K562 (cell line): ENCODE results near the gene BTBD2. TPM values are rescaled to one million over a fixed set of nuclear protein-coding genes. Genes with fewer than 3 reads are reported as not detected.
A peak's percentile ranks its signal among the peaks of the same experiment; 100 is the strongest.

Source experiments
- CBX1 ChIP-seq: sonication (generic); IDR thresholded peaks from 2 replicates; pipeline ENCODE4 v1.6.1; 2016; ENCODE audit warnings: antibody characterized with exemption, low read depth, mild to moderate bottlenecking
- CBX2 ChIP-seq: fragments of 200-600 bp; sonication (generic); IDR thresholded peaks from one replicate; pipeline ENCODE4 v1.6.1; 2012; ENCODE audit warnings: mild to moderate bottlenecking, low read length, inconsistent platforms; ENCODE audit not compliant: insufficient read depth, poor library complexity, severe bottlenecking
- ERF ChIP-seq: fragments of 450-650 bp; formaldehyde crosslinking; IDR thresholded peaks from 2 replicates; pipeline ENCODE4 v1.4.0; 2020; ENCODE audit warnings: mild to moderate bottlenecking, mixed read lengths
- ESRRA ChIP-seq: fragments of 450-650 bp; IDR thresholded peaks from 2 replicates; pipeline ENCODE4 v1.6.1; 2014; ENCODE audit warnings: low read depth, mild to moderate bottlenecking, moderate library complexity, borderline replicate concordance
- GMEB1 ChIP-seq: fragments of 250-450 bp; sonication (Bioruptor Pico); IDR thresholded peaks from 2 replicates; pipeline ENCODE4 v1.4.0; 2020; ENCODE audit warnings: mild to moderate bottlenecking
- POLR2H ChIP-seq: IDR thresholded peaks from 2 replicates; pipeline ENCODE4 v1.6.1; 2016; ENCODE audit warnings: missing genetic modification characterization, low read depth, mild to moderate bottlenecking, control low read depth, missing compliant biosample characterization, moderate library complexity
- RAD21 ChIP-seq, 2 experiments: fragments of 250-450 bp in 1 of 2; fragments of 450-650 bp in 1 of 2; sonication (Bioruptor Pico) in 1 of 2; formaldehyde crosslinking in 1 of 2; IDR thresholded peaks in 1 of 2; conservative IDR thresholded peaks in 1 of 2; 2 replicates each; pipeline versions ENCODE4 v1.4.0 to v1.8.0; 2020 to 2022; ENCODE audit warnings: mild to moderate bottlenecking in 2 of 2, moderate library complexity in 1 of 2
- RBM39 ChIP-seq: fragments of 200-400 bp; formaldehyde crosslinking; optimal IDR thresholded peaks from 2 replicates; pipeline ENCODE3; 2018; ENCODE audit warnings: low read depth, low read length
- SIN3A ChIP-seq, 2 experiments: fragments of 150-350 bp in 1 of 2; IDR thresholded peaks; 2 replicates each; pipeline ENCODE4 v1.6.1; 2011 to 2016; ENCODE audit warnings: borderline replicate concordance in 2 of 2, low read depth in 2 of 2, low read length in 2 of 2, mild to moderate bottlenecking in 2 of 2, moderate library complexity in 2 of 2; ENCODE audit not compliant: control insufficient read depth in 1 of 2
- SUPT5H ChIP-seq: fragments of 450-650 bp; IDR thresholded peaks from 2 replicates; pipeline ENCODE4 v1.6.1; 2016
- TAF9B ChIP-seq: fragments of 450-650 bp; IDR thresholded peaks from 2 replicates; pipeline ENCODE4 v1.6.1; 2018; ENCODE audit warnings: mild to moderate bottlenecking; ENCODE audit not compliant: partially characterized antibody
- TAL1 ChIP-seq: fragments of 450-650 bp; IDR thresholded peaks from 2 replicates; pipeline ENCODE4 v1.6.1; 2016; ENCODE audit warnings: mild to moderate bottlenecking
- ZC3H4 ChIP-seq: sonication (generic); formaldehyde crosslinking; IDR thresholded peaks from 2 replicates; pipeline ENCODE4 v1.9.0; 2021; ENCODE audit warnings: missing genetic modification reagents, borderline replicate concordance
- ZNF277 ChIP-seq: fragments of 250-450 bp; sonication (Bioruptor Pico); IDR thresholded peaks from 2 replicates; pipeline ENCODE4 v1.8.0; 2022; ENCODE audit warnings: inconsistent platforms, mild to moderate bottlenecking, moderate library complexity, borderline replicate concordance
- ZNF507 ChIP-seq: conservative IDR thresholded peaks from 2 replicates; pipeline ENCODE4 v1.6.1; 2017; ENCODE audit warnings: missing genetic modification characterization, missing compliant biosample characterization
- polyA plus RNA-seq, 8 experiments: library from polyadenylated mRNA; depleted of rRNA in 4 of 8; stranded (reverse) in 5 of 8; unstranded in 3 of 8; fragments of >200 nt; fragmentation: Nextera tagmentation in 2 of 8; fragmentation: Illumina TruSeq in 1 of 8; extraction: Ambion mirVana in 2 of 8; extraction: Trizol in 1 of 8; gene quantifications; 2 replicates each; pipeline versions ENCODE4 v1.2.1 to v1.2.3, GENCODE V29; 2011 to 2014; ENCODE audit warnings: inconsistent platforms in 1 of 8, missing spikeins in 1 of 8
- total RNA-seq, 7 experiments: library from RNA; depleted of rRNA in 6 of 7; stranded (reverse); fragments of >200 nt in 6 of 7; fragmentation: Illumina TruSeq in 2 of 7; extraction: Trizol in 2 of 7; gene quantifications; 2 replicates each; pipeline versions ENCODE4 v1.2.1 to v1.2.3, GENCODE V29; 2011 to 2021; ENCODE audit warnings: low replicate concordance in 1 of 7
- TF ChIP-seq, protein P1 (sequence below): sonication (generic); IDR thresholded peaks from 2 replicates; pipeline ENCODE4 v1.6.1; 2016
- TF ChIP-seq, protein P2 (sequence below), 2 experiments: IDR thresholded peaks in 1 of 2; conservative IDR thresholded peaks in 1 of 2; 2 replicates each; pipeline ENCODE4 v1.6.1; 2016; ENCODE audit warnings: low read depth in 2 of 2, mild to moderate bottlenecking in 1 of 2, missing compliant biosample characterization in 1 of 2, missing genetic modification characterization in 1 of 2, moderate library complexity in 1 of 2
- TF ChIP-seq, protein P3 (sequence below): IDR thresholded peaks from 3 replicates; pipeline ENCODE4 v1.6.1; 2011; ENCODE audit warnings: borderline replicate concordance, mild to moderate bottlenecking; ENCODE audit not compliant: insufficient read length, insufficient read depth

BTBD2 gene
- total and polyA plus RNA-seq, 9 of the 15 experiments (the other 6 are each of a cell fraction or from before 2014, with no cell fraction given) = 0.10 to 15.6 (median 6.9) TPM

- TF ChIP-seq ZNF277 (CRISPR knock-in tag) = no peak
- no peak; the same call in 1 of the 2 replicates for TF ChIP-seq SUPT5H
- peak; percentile 14; the same call in 1 of the 2 replicates for TF ChIP-seq ERF (CRISPR knock-in tag)
- TF ChIP-seq GMEB1 (CRISPR knock-in tag) = no peak
- no peak for TF ChIP-seq RBM39
- no peak for TF ChIP-seq RAD21 (CRISPR knock-in tag; conservative IDR thresholded peaks at IDR 0.05 in 1 of 2, IDR thresholded peaks at IDR 0.05 in 1 of 2)
- TF ChIP-seq, protein P1, sequence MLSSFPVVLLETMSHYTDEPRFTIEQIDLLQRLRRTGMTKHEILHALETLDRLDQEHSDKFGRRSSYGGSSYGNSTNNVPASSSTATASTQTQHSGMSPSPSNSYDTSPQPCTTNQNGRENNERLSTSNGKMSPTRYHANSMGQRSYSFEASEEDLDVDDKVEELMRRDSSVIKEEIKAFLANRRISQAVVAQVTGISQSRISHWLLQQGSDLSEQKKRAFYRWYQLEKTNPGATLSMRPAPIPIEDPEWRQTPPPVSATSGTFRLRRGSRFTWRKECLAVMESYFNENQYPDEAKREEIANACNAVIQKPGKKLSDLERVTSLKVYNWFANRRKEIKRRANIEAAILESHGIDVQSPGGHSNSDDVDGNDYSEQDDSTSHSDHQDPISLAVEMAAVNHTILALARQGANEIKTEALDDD = no peak
- no peak for TF ChIP-seq SIN3A (IDR thresholded peaks at IDR 0.05; ENCODE audit: borderline replicate concordance in 2 of 2, control insufficient read depth in 1 of 2, low read depth in 2 of 2, low read length in 2 of 2)
- TF ChIP-seq ZNF507 (tag) = no peak
- TF ChIP-seq POLR2H (tag) = no peak
- no peak; the same call in 1 of the 2 replicates for TF ChIP-seq ZC3H4
- TF ChIP-seq ESRRA = peak; percentile 18; the same call in 1 of the 2 replicates
- no peak for TF ChIP-seq CBX1
- TF ChIP-seq TAL1 = no peak
- TF ChIP-seq TAF9B = no peak
- TF ChIP-seq, protein P2, sequence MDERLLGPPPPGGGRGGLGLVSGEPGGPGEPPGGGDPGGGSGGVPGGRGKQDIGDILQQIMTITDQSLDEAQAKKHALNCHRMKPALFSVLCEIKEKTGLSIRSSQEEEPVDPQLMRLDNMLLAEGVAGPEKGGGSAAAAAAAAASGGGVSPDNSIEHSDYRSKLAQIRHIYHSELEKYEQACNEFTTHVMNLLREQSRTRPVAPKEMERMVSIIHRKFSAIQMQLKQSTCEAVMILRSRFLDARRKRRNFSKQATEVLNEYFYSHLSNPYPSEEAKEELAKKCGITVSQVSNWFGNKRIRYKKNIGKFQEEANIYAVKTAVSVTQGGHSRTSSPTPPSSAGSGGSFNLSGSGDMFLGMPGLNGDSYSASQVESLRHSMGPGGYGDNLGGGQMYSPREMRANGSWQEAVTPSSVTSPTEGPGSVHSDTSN (CRISPR knock-in tag; IDR thresholded peaks at IDR 0.05; ENCODE audit: low read depth) = no peak
- TF ChIP-seq, protein P2 (tag; conservative IDR thresholded peaks at IDR 0.05; ENCODE audit: low read depth) = no peak
- TF ChIP-seq, protein P3, sequence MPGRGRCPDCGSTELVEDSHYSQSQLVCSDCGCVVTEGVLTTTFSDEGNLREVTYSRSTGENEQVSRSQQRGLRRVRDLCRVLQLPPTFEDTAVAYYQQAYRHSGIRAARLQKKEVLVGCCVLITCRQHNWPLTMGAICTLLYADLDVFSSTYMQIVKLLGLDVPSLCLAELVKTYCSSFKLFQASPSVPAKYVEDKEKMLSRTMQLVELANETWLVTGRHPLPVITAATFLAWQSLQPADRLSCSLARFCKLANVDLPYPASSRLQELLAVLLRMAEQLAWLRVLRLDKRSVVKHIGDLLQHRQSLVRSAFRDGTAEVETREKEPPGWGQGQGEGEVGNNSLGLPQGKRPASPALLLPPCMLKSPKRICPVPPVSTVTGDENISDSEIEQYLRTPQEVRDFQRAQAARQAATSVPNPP = no peak
- no peak for TF ChIP-seq CBX2
Observed at GRCh38 chr19:2041683-2042484, 26.4 kb upstream of the BTBD2 start (continued).
